ENCODE results near the gene CARD9.
"Not testable (repeated sequence)": the region's sequence is repeated elsewhere in the genome, so short reads cannot be mapped to it uniquely, and the experiment has no call there.

The CARD9 gene

DNA sequence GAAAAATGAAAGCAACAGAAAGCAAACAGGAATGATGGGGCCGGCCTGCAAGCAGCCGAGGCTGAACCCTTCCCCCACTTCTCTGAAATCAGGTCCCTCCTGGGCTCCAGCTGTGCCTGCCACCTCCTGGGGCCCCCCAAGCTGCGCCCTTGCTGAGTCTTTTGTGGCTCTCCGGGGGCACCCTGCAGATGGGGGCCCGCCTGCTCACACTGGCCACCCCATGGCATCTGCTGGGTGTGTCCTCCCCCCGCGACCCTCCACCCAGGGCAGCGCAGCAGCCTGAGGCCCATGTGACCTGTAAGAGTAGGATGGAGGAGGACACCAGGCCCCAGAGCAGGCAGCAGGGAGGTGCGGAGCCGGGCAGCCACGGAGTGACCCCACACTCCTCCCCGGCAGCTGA is 40.4 kb downstream of the CARD9 start:
- DNase-seq: no peak

DNA sequence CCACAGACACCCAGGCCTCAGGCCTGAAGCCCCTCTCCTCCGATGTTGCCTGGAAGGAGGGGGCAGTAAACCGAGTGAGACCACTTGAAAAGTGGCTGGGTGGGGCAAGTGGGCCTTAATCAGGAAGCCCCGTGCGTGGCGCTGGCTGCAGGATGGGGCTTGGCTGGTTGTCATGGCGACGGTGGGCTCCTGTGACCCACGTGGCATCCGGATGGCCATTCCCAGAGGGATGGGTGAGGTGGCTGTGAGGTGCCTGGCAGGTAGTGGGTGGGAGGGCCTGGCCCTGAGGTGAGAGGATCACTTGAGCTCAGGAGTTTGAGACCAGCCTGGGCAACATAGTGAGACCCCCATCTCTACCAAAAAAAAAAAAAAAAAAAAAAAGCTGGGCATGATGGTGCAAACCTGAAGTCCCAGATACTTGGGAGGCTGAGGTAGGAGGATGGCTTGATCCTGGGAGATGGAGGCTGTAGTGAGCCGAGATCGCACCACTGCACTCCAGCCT is 40.9 kb downstream of the CARD9 start:
- DNase-seq: no peak

DNA sequence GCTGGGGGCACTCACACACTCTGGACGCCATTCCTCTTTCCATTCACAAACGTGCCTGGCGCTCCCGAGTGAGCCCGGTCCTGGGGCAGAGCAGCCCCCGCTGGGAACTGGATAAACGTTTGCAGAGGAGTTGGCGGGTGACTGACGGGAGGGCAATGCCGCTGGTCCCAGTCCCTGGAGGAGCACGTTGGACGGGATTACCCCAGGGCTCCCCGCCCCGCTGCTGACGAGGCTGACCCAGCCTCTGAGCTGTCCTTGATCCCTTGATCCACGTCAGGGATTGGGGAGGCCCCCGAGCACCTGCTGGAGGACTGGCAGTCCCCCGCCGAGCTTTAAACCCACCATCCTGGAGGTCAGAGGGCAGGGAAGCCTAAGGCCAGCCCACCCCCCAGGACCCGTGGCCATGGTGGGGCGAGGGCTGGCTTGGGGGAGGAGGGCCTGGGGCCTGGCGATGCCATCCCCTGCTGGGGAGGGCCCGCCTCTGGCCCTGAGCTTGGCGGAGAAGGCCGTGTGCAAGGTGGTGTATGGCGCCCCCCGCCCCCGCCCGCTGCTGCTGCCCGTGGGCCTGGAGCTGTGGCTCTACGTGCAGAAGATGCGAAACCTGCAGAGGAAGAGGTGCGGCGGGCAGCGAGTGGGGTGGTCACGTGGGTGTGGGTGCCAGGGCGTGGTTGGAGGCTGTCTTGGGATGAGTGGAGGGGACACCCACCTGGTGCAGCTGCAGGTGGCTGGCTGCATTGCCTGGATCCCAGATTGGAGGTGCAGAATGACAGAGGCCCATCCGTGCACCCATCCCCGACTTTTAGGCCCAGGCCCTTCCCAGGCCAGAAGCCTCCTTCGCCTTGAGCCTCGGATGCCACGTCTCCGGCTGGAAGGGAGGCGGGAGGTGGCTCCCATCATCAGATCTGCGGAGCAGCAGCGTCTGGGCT is 41.6 kb downstream of the CARD9 start:
- DNase-seq: no peak

DNA sequence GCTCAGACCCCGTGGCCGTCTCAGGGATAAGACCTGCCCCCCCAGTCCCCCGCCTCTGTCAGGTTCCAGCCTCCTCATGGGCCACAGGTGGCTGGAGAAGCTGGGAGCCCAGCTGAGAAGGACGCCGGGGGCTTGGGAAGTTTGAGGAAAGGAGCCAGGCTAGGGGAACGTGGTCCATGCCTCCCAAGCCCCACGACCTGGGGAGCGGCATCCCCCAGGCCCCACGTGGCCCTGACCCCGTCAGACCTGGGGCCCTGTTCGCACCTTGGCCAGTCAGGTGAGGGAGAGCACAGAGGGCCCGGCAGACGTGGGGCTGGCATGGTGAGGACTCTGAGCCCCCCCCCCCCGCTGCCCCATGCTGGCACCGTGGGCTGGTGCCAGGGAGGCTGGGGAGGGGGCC is 42.4 kb downstream of the CARD9 start:
- no peak for DNase-seq

DNA sequence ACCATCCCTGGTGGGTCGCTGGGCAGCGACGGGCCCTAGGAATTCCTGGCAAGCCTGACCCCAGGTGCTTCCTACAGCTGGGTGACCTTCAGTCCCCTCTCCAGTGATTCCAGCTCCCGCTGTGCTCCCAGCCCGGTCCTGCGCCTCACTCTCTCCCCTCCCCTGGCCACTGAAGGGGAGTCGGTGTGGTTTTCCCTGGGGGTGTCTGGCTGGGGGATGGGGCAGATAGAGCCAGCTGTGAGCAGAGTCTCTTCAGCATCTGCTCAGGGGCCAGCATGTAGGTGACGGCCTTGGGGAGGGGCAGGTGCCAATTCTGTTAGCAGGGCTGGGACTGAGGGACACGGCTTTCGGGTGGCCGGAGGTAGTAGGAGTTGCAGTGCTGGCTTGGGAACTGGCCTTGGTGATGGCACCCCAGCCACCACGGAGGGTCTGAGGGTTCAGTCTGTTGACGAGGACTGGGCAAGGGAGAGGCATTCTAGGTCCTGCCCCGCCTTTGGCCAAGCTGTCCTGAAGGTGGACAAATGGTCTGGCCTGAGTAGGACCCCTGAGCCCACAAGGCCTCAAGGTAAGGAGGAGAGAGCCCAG is 43.0 kb downstream of the CARD9 start:
- DNase-seq: no peak

DNA sequence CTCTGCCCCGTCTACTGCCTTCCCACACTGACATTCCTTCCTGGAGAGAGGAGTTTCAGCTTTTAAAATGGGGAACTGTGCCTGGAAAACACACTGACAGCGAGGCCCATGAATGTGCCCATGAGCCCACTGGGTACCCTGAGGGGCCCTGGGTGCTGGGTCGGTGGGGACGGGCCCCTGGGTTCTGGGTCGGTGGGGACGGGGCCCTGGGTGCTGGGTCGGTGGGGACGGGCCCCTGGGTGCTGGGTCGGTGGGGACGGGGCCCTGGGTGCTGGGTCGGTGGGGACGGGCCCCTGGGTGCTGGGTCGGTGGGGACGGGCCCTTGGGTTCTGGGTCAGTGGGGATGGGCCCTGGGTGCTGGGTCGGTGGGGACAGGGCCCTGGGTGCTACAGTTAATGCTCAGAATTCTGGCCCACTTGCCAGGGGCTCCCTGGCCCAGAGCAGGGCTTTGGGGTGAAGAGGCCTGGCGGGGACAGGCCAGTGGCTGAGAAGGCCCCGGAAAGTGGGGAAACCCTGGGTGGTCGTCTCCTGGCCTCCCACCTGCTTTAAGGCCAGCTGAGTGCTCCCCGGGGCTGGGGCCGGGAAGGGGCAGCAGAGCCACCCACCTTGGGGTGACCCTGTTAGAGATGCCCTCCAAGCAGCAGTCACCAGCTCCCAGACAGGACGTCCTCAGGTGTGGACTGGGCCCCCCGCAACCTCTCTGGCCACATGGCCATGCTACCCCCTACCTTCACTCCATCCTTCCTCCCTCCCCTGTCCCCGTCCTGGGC is 43.6 kb downstream of the CARD9 start:
- no peak for DNase-seq

DNA sequence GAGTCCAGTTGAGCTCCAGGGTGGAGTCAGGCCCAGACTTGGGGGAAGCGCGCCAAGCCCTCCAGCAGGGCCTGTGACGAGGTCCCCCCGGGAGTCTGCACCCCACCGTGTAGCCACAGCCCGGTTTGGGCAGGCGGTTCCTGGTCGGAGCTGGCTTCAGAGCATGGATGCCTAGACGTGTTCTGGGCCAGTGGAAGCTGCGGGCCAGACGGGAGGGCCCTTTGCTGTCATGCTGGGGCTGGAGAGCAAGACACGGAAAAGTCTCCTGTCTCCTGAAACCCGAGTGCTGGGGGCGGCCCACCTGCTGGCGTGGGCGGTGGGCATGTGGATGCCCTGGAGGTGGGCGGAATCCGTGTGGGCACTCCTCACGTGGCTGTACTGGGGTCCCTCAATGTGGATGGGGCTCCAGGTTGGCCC is 44.2 kb downstream of the CARD9 start:
- DNase-seq: no peak

DNA sequence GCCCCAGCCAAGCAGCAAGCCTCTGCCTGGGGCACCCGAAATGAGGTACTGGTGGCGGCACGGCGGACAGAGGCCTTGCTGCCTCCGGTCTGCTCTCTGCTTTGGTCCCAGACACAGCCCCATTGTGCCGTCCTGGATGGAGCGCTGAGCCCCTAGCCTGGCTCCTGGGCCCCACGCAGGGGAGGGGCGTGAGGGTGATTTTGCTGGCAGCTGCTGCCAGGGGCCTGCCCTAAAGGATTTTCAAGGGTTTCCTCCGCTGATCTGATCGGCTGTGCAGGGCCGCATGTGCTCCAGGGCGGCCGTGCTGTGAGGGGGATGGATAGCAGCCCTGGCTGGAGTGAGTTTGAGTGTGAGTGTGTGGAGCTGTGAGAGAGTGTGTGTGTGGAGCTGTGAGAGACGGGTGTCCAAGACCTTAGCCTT is 44.8 kb downstream of the CARD9 start:
- DNase-seq: peak; percentile 73

DNA sequence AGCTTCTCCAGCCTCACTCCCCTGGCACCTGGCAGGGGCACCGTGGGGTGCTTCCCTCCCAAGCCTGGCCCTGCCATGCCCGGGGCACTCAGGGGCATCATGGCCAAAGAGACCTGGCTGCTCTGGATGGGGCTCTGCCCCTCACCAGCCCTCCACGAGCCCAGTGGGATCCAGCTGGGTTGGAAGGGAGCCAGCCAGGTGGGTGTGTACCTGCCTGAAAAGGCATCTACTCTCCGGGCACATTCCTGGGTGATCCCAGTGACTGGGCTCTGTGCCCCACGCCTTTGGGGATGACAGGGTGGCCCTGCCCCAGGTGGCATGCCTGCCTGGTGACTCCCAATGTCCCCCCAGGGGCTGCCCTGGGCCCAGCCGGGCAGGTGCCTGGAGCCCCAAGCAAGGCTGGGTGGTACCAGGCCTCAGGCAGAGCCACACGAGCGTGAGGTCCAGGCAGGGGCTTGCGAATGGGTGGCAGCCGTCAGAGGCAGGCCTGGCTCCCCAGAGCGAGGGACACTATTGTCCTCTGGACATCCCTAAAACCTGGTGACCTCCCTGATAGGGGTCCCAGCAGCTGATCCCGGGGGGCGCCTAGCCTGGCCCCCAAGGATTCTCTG is 45.4 kb downstream of the CARD9 start:
- DNase-seq: no peak

DNA sequence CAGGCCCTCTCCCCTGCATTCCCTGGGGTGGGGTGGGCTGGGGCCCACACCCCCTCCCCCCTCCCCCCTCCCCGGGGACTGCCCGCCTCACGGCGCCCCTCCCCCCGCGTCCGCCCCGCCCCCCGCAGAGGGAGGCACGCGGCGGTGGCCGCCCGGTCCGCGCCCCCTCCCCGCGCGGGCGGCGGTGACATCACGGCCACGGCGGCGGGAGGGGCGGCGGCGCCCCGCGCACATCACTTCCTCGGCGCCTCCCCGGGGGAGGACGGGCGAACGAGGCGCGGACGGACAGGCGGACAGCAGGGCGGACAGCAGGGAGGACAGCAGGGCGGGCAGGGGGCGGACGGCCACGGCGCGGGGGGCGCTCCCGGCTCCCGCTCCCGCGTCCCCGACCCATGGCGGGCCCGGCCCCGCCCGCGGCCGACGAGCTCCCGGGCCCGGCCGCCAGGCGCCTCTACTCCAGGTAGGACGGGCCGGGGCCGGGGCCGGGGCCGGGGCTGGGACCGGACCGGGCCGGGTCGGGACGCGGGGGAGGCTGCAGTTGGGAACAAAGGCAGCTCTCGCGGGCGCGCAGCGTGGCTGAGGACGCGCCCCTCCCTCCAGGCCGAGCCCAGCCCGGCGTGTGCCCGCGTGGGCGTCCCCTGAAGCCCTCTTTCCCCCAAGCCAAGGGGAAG is 46.0 kb downstream of the CARD9 start, which contains the start of gene GPSM1:
Gene GPSM1, plus strand, starts transcription at position 236 of the 671 bp plus-strand sequence. Its CDS starts 157 bp downstream, at position 393.
- DNase-seq: peak; percentile 59

DNA sequence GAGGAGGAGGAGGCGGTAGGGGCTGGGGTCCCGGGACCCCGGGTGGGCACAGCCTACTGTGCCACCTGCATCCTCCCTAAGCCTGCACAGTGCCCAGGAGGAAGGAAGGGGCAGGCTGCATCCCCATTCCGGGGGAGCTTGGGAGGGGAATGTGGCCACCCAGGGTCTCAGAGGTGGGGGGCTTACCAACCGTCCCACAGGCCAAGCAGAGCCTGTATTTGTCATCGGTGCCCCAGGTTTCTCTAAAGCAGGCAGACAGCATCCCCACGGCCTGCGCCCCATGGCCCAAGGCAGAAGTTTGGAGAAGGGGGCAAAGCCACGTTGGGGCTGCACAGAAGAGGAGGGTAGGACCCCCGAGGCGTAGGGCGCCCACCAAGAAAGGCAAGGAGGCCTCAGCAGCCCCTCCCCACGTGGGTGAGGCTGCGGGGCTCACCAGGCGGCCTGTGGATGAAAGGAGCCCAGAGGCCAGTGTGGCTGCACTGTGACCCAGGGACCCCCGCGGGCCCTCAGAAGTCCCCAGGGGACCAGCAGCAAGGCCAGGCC is 46.6 kb downstream of the CARD9 start:
- DNase-seq: no peak

DNA sequence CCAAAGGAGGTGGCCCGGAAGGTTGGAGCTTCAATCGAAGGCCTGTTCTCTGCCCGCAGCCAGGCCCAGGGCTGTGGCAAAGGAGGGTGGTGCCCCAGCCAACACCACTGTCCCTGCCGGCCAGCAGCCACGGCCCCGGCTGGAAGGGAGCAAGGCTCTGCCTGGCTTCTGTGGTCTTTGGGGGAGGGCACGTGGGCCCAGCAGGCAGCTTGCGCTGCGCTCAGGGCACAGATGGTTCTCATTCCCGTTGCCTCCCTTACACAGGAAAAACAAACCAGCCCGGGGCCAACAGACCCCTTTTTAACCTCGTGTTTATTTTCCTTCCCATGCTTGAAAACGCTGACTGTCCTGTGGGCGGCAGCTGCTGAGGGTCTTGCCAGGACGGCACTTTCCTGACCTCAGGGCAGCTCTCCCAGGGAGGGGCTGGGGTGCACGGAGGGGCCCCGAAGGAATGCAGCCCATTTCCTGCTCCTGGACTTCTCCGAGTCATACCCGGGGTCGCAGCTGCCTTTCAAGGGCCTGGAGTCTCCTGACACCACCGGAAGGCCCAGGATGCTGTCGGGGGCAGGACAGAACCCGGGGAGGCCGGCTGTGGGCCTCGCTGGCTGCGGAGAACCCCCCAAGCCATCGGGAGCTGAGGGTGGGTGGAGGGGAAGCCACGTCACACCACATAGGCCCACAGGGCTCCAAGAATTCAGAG is 47.3 kb downstream of the CARD9 start:
- peak; percentile 61 for DNase-seq

DNA sequence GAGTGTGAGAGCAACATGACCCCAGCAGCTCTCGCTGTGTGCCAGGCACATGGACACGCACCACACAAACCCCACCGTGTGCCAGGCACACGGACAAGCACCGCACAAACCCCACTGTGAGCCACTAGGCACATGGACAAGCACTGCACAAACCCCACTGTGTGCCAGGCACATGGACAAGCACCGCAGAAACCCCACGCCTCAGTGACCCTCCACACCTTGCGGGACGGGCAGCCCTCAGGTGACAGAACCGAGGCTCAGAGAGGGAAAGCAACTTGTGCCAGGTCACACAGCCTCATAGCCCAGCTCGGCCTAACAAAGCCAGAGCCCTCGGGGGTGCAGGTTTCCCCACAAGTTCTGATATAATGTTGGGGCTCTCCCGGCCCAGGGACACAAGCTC is 48.1 kb downstream of the CARD9 start:
- no peak for DNase-seq

DNA sequence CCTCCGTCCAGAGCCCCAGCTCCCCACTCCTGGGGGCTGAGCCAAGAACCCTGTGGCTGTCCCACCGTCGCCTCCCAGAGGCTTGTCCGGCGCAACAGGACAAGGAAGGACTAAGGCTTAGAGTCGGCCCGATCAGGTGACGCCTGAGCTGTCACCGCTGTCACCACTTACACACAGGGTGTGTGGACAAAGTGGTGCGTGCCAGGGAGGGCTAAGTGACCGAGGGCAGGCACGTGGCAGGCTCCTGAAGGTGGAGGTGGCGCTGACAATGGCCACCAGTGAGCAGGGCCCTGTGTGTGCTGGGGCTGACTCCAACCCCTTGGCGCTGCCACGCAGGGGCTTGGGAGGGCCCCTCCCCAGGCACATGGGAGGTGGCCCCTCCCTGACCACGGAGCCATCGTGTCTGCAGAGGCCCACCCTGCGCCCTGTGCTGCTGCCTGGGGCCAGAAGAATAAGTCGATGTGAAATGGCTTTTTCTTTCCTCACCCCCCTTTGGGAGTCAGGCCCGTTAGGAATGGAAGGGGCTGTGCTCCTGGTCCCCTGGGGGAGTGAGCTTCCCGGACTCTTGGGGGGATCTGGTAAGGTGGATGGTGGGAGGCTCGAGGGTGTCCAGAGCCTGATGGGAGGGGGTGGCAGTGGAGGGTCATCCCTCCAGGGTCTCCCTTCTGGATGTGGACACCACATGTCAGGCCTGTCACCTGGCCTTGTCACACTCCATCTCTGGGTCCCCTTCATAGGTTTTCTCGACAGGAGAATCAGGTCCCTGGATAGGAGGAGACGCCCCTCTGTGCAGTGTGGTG is 48.8 kb downstream of the CARD9 start:
- peak; percentile 33 for DNase-seq

DNA sequence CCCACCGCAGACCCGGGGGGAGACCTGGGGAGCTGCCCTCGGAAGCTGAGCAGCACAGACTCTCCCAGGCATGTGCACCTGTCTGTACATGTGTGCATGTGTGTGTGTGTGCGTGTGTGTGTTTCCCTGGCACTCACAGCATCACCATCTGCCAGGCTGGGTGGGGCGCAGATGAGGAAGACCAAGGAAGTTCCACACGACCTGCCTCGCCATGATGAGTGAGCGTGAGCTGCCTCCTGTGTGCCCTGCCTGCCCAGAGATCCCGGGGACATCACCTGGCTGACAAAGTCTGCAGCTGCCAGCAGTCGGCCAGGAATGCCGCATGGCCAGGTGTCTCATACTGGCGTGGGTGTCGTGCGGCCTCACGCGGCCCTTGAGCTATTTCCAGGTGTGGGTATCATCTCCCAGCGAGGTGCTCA is 50.1 kb downstream of the CARD9 start:
- no peak for DNase-seq

DNA sequence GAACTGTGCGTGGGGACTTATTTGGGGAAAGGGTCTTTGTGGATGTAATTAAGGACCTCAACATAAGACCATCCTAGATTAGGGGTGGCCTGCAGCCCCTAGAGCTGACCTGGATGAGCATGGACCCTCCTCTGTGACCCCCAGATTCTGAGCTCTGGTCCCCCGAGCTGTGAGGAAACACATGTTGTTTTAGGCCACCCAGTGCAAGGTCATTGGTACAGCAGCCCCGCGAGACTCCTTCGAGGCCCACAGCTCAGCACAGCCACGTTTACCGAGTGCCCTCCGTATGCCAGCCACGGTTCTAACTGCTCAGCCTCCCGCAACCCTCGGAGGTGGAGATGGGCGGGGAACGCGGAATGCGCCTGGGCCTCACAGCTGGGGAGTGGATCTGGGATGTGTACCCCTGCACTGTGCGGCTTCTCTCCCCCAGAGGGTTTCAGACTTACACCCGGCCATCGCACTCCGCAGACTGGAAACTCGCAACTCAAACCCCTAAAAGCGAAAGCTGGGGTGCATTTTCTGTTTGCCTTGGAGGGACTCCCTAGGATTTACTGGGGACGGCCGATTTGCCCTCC is 50.6 kb downstream of the CARD9 start:
- no peak for DNase-seq

DNA sequence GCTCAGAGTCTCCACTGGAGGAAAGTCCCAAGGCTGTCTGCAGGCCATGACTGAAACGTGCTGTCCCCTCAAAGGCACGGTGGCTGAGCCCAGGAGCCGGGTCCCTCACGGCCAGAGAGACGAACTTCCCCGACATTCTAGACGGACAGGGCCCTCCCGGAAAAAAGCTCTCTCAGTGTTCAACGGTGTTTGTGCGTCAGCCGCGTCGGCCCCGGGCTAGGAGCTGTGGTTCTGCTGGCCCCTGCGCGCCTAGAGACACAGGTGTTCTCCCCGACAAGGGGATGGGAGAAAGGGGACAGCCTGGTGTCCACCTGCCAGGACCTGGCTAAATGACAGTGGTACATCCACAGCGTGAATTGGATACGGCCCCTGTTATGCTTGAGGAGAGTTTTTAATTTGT is 51.9 kb downstream of the CARD9 start:
- DNase-seq: no peak

DNA sequence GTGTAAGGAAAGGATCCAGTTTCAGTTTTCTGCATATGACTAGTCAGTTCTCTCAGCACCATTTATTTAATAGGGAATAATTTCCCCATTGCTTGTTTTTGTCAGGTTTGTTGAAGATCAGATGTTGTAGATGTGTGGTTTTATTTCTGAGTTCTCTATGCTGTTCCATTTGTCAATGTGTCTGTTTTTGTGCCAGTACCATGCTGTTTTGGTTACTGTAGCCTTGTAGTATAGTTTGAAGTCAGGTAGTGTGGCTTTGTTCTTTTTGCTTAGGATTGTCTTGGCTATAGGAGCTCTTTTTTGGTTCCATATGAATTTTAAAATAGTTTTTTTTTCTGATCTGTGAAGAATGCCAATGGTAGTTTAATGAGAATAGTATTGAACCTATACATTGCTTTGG is 52.5 kb downstream of the CARD9 start:
- DNase-seq: not testable (repeated sequence)

DNA sequence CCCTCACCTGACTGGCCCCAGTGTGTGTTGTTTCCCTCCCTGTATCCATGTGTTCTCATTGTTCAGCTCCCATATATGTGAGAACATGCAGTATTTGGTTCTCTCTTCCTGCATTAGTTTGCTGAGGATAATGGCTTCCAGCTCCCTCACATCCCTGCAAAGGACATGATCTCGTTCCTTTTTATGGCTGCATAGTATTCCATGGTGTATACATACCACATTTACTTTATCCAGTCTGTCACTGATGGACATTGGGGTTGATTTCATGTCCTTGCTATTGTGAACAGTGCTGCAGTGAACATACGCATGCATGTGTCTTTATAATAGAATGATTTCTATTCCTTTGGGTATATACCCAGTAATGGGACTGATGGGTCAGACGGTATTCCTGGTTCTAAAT is 53.5 kb downstream of the CARD9 start:
- DNase-seq: not testable (repeated sequence)

DNA sequence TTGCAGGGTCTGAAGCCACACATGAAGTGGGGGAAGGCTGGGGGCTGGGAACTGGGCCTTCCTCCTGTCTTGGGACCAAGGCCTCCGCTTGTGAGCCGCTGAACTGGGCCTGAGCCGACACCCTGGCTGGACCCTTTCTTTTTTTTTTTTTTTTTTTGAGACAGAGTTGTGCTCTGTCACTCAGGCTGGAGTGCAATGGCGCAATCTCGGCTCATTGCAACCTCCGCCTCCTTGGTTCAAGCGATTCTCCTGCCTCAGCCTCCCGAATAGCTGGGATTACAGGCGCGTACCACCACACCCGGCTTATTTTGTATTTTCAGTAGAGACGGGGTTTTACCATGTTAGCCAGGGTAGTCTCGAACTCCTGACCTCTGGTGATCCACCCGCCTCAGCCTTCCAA is 54.2 kb downstream of the CARD9 start:
- not testable (repeated sequence) for DNase-seq
